PC-9 (cell line): ENCODE measurements around the gene PRXL2B. TPM values are rescaled to one million over a fixed set of nuclear protein-coding genes. Genes with fewer than 3 reads are reported as not detected.

Experiments
- BruUV-seq: library from RNA; stranded (reverse); fragments of 400-500 nt; replicated peaks from 2 replicates; lab custom pipeline; 2021; lab: Mats Ljungman, UMichigan
- CTCF ChIA-PET: fragments of 300-600 bp; sonication (Branson Sonifier 250); formaldehyde crosslinking; loops from one replicate; lab custom pipeline; 2022; ENCODE audit warnings: antibody characterized with exemption; lab: Charles Lee
- POLR2A ChIA-PET: fragments of 300-600 bp; sonication (Branson Sonifier 250); formaldehyde crosslinking; loops from one replicate; lab custom pipeline; 2022; ENCODE audit warnings: antibody characterized with exemption; ENCODE audit not compliant: unreplicated experiment; lab: Charles Lee
- DNase-seq, 2 experiments: peaks; one replicate each; pipeline versions ENCODE4 v3.0.0 to v3.0.0-alpha.2; 2015 to 2022; ENCODE audit warnings: mixed read lengths in 1 of 2
- H2AFZ ChIP-seq: fragments of 200-600 bp; sonication (generic); 2 replicates; pipeline ENCODE4 v1.8.1; 2017; ENCODE audit warnings: antibody characterized with exemption
- H3F3A ChIP-seq: fragments of 200-600 bp; sonication (generic); 2 replicates; pipeline ENCODE4 v1.8.1; 2017; ENCODE audit warnings: antibody characterized with exemption, mild to moderate bottlenecking, low read depth; ENCODE audit not compliant: insufficient read depth
- H3K27ac ChIP-seq: fragments of 200-600 bp; sonication (generic); 2 replicates; pipeline ENCODE4 v1.6.1; 2016; ENCODE audit warnings: mixed run types
- H3K27me3 ChIP-seq: fragments of 200-600 bp; sonication (generic); 2 replicates; pipeline ENCODE4 v1.6.1; 2016; ENCODE audit warnings: low read depth, mixed run types; ENCODE audit not compliant: insufficient read depth
- H3K36me3 ChIP-seq: fragments of 200-600 bp; sonication (generic); 2 replicates; pipeline ENCODE4 v1.6.1; 2016; ENCODE audit warnings: low read depth, mixed run types
- H3K4me1 ChIP-seq: fragments of 200-600 bp; sonication (generic); replicated peaks from 2 replicates; pipeline ENCODE4 v1.6.1; 2016; ENCODE audit warnings: mixed run types; ENCODE audit not compliant: insufficient read depth
- H3K4me2 ChIP-seq: fragments of 200-600 bp; sonication (generic); 2 replicates; pipeline ENCODE4 v1.6.1; 2017; ENCODE audit warnings: mixed run types
- H3K4me3 ChIP-seq: fragments of 200-600 bp; sonication (generic); 2 replicates; pipeline ENCODE4 v1.6.1; 2016; ENCODE audit warnings: mixed run types
- H3K79me2 ChIP-seq: fragments of 200-600 bp; sonication (generic); 2 replicates; pipeline ENCODE4 v1.6.1; 2017; ENCODE audit warnings: low read depth, mixed run types
- H3K9me2 ChIP-seq: fragments of 200-600 bp; sonication (generic); 2 replicates; pipeline ENCODE4 v1.8.1; 2017; ENCODE audit warnings: mild to moderate bottlenecking; ENCODE audit not compliant: insufficient read depth
- H3K9me3 ChIP-seq: fragments of 200-600 bp; sonication (generic); 2 replicates; pipeline ENCODE4 v1.8.1; 2016; ENCODE audit warnings: low read depth; ENCODE audit not compliant: insufficient read depth
- H4K20me1 ChIP-seq: fragments of 200-600 bp; sonication (generic); 2 replicates; pipeline ENCODE4 v1.8.1; 2017; ENCODE audit not compliant: insufficient read depth
- CTCF ChIP-seq: fragments of 200-600 bp; sonication (generic); conservative IDR thresholded peaks from 2 replicates; pipeline ENCODE4 v1.6.1; 2017; ENCODE audit warnings: mixed run types, antibody characterized with exemption, mild to moderate bottlenecking, moderate library complexity
- EZH2 ChIP-seq: fragments of 200-600 bp; sonication (generic); IDR thresholded peaks from 2 replicates; pipeline ENCODE4 v1.8.0; 2017; ENCODE audit warnings: antibody characterized with exemption, low read depth
- intact Hi-C: fragments of 100-400 bp; cut with micrococcal nuclease; formaldehyde crosslinking; loops from one replicate; pipeline ENCODE4 v1.10.0; 2022; ENCODE audit not compliant: unreplicated experiment
- total RNA-seq: library from RNA; stranded (reverse); gene quantifications from 2 replicates; pipeline ENCODE4 v1.2.3, GENCODE V29; 2021

The PRXL2B gene
- total RNA-seq, 1 experiment from 2014 or later, result 26.1 TPM

- H3K9me2 ChIP-seq, result no peaks in the 10 kb centered on the region
- H2AFZ ChIP-seq, result no peak overlapping the region
- no peak overlapping the region for H3K27ac ChIP-seq
- ChIA-PET CTCF (no interaction called here), POLR2A (interaction anchor here (0.6 kb wide), 1 partner anchor 122 kb away, joined by 10 read pairs; no protein-coding TSS in a partner anchor)
- peaks cover 24% of the 10 kb centered on the region; the same call in 1 of the 2 replicates for H3F3A ChIP-seq
- H3K4me2 ChIP-seq, result peak overlapping the region; percentile 19; the same call in 1 of the 2 replicates
- intact Hi-C loops, result loop anchor here (10.0 kb wide), 1 partner anchor 103 kb away; no protein-coding TSS in a partner anchor
- H3K27me3 ChIP-seq, result no peaks in the 10 kb centered on the region
- no peaks in the 10 kb centered on the region for H3K36me3 ChIP-seq
- no peak overlapping the region for H3K4me3 ChIP-seq
- H3K79me2 ChIP-seq, result no peaks in the 10 kb centered on the region
- DNase-seq, result peak; percentile 57 to 77
- no peak for TF ChIP-seq EZH2
- no TSS peak for BruUV-seq
- H3K4me1 ChIP-seq, result peaks cover 21% of the 10 kb centered on the region
- no peaks in the 10 kb centered on the region for H3K9me3 ChIP-seq
- no peaks in the 10 kb centered on the region for H4K20me1 ChIP-seq
Measured at GRCh38 chr1:2541619-2542245, 44.8 kb upstream of the PRXL2B start.

GRCh38 chr1:2542246-2542915 lies 44.2 kb upstream of the PRXL2B start:
- POLR2A ChIA-PET, result no interaction called here
- no peak overlapping the region for H3K27ac ChIP-seq
- CTCF ChIA-PET, result no interaction called here

GRCh38 chr1:2543543-2544092 lies 43.0 kb upstream of the PRXL2B start:
- CTCF ChIA-PET, result no interaction called here
- no peaks in the 10 kb centered on the region for H3K9me2 ChIP-seq
- H3K9me3 ChIP-seq, result no peaks in the 10 kb centered on the region
- H4K20me1 ChIP-seq, result no peaks in the 10 kb centered on the region
- H3F3A ChIP-seq, result peaks cover 32% of the 10 kb centered on the region; the same call in 1 of the 2 replicates
- TF ChIP-seq CTCF, result no peak
- TF ChIP-seq EZH2, result no peak
- H3K4me2 ChIP-seq, result no peak overlapping the region
- no peak overlapping the region for H3K27ac ChIP-seq
- intact Hi-C loops, result loop anchor here (10.0 kb wide), 1 partner anchor 101 kb away; no protein-coding TSS in a partner anchor
- no peak overlapping the region for H2AFZ ChIP-seq
- no TSS peak for BruUV-seq
- no peak overlapping the region for H3K4me3 ChIP-seq
- H3K36me3 ChIP-seq, result no peaks in the 10 kb centered on the region
- H3K79me2 ChIP-seq, result no peaks in the 10 kb centered on the region
- H3K4me1 ChIP-seq, result peaks cover 34% of the 10 kb centered on the region
- DNase-seq, result no peak
- H3K27me3 ChIP-seq, result no peaks in the 10 kb centered on the region
- POLR2A ChIA-PET, result interaction anchor here (0.6 to 0.7 kb wide), 2 partner anchors 282 to 335 kb away, joined by 3 to 4 read pairs; no protein-coding TSS in a partner anchor

More at GRCh38 chr1:2542246-2542915, 44.2 kb upstream of the PRXL2B start:
- no TSS peak for BruUV-seq
- Histone ChIP-seq H3K79me2 (no peaks in the 10 kb centered on the region), H3K4me3 (no peak overlapping the region), H3K27me3 (no peaks in the 10 kb centered on the region), H4K20me1 (no peaks in the 10 kb centered on the region), H3K9me2 (no peaks in the 10 kb centered on the region), H3K4me1 (peaks cover 23% of the 10 kb centered on the region), H2AFZ (no peak overlapping the region), H3K9me3 (no peaks in the 10 kb centered on the region), H3K4me2 (no peak overlapping the region), H3K36me3 (no peaks in the 10 kb centered on the region), H3F3A (peaks cover 28% of the 10 kb centered on the region; the same call in 1 of the 2 replicates)
- intact Hi-C loops, result loop anchor here (10.0 kb wide), 1 partner anchor 102 kb away; no protein-coding TSS in a partner anchor
- no peak for DNase-seq
- TF ChIP-seq EZH2 (no peak), CTCF (no peak)
